Measurements from ENCODE around the gene ETV2. TPM values are rescaled to one million over a fixed set of nuclear protein-coding genes. Genes with fewer than 3 reads are reported as not detected.

Gene ETV2
- total RNA-seq, 2 experiments from 2014 or later: 0.58 to 0.59 TPM

DNA sequence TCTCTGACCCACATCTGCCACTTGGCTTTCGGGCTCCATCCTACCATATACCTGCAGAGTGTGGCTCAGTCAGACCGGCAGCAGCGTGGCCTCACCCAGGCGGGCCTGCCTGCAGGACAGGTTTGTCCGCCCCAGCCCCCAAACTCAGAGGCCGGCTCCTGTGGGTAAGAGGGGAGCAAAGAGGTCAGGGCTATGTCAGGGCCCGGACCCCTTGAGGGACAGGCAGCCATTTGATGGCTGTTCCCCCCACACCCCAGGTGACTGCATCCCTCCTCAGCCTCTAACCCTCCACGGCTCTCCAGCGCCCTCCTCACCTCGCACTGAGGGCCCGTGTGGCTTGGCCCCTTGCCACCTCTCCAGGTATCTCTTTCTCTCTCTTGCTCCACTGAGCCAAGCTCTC is 50.5 kb downstream of the ETV2 start:
- peaks cover 5% of the 10 kb centered on the region for H3K4me1 ChIP-seq (ENCODE audit: insufficient read depth, low read length)
- TF ChIP-seq CTCF (IDR thresholded peaks at IDR 0.05): no peak
- no peak overlapping the region for H3K27ac Mint-ChIP-seq
- intact Hi-C loops (cut with DNase I, micrococcal nuclease): loop anchor here (2.0 to 5.0 kb wide), 2 partner anchors 65 to 191 kb away; partner anchors contain the start of genes HSPB6 (in 2 of the 2) and PROSER3 (in 2 of the 2)
- H3K36me3 Mint-ChIP-seq (ENCODE audit: low read depth): no peaks in the 10 kb centered on the region
- no peak overlapping the region for H3K4me3 Mint-ChIP-seq
- H3K9me3 Mint-ChIP-seq: no peaks in the 10 kb centered on the region
- H3K9me3 ChIP-seq (ENCODE audit: control insufficient read depth in 1 of 2, insufficient read depth in 1 of 2, low read length in 2 of 2): no peaks in the 10 kb centered on the region
- ATAC-seq (ENCODE audit: poor library complexity) (no peak), DNase-seq (no peak)
- no peaks in the 10 kb centered on the region for H3K4me1 Mint-ChIP-seq (ENCODE audit: low read depth)
- no peak overlapping the region for H3K27ac ChIP-seq (ENCODE audit: low read depth in 1 of 2, low read length in 2 of 2)
- CTCF ChIA-PET: interaction anchor here (1.2 kb wide), 1 partner anchor 21 kb away, joined by 3 read pairs; no protein-coding TSS in a partner anchor
- POLR2A ChIA-PET: interaction anchor here (1.5 kb wide), 1 partner anchor 24 kb away, joined by 3 read pairs; no protein-coding TSS in a partner anchor
- H3K4me3 ChIP-seq (ENCODE audit: low read length): no peak overlapping the region
- no peaks in the 10 kb centered on the region for H3K27me3 ChIP-seq (ENCODE audit: control insufficient read depth in 1 of 2, insufficient read depth in 2 of 2, low read length in 2 of 2)
- H3K27me3 Mint-ChIP-seq: no peaks in the 10 kb centered on the region
- no peaks in the 10 kb centered on the region for H3K36me3 ChIP-seq (ENCODE audit: insufficient read depth, low read length)

- POLR2A ChIA-PET: interaction anchor here (1.2 to 1.5 kb wide), 2 partner anchors 9 to 22 kb away, joined by 3 to 4 read pairs; no protein-coding TSS in a partner anchor
- Mint-ChIP-seq H3K9me3 (no peaks in the 10 kb centered on the region), H3K4me1 (ENCODE audit: low read depth) (no peaks in the 10 kb centered on the region), H3K27me3 (no peaks in the 10 kb centered on the region), H3K4me3 (no peak overlapping the region), H3K27ac (no peak overlapping the region), H3K36me3 (ENCODE audit: low read depth) (no peaks in the 10 kb centered on the region)
- ATAC-seq (ENCODE audit: poor library complexity): no peak
- Histone ChIP-seq H3K27ac (ENCODE audit: low read depth in 1 of 2, low read length in 2 of 2) (no peak overlapping the region), H3K4me1 (ENCODE audit: insufficient read depth, low read length) (peaks cover 5% of the 10 kb centered on the region), H3K27me3 (ENCODE audit: control insufficient read depth in 1 of 2, insufficient read depth in 2 of 2, low read length in 2 of 2) (no peaks in the 10 kb centered on the region), H3K9me3 (ENCODE audit: control insufficient read depth in 1 of 2, insufficient read depth in 1 of 2, low read length in 2 of 2) (no peaks in the 10 kb centered on the region), H3K4me3 (ENCODE audit: low read length) (no peak overlapping the region), H3K36me3 (ENCODE audit: insufficient read depth, low read length) (no peaks in the 10 kb centered on the region)
- CTCF ChIA-PET: interaction anchor here (0.7 to 1.3 kb wide), 2 partner anchors 22 to 126 kb away, joined by 3 to 4 read pairs; no protein-coding TSS in a partner anchor
- intact Hi-C loops (cut with DNase I, micrococcal nuclease): loop anchor here (1.0 to 5.0 kb wide), 7 partner anchors 9 to 238 kb away; partner anchors contain the start of genes HSPB6 (in 2 of the 2) and PROSER3 (in 2 of the 2)
- TF ChIP-seq CTCF (IDR thresholded peaks at IDR 0.05): no peak
- DNase-seq: no peak
Observed at GRCh38 chr19:35693422-35693821, 51.9 kb downstream of the ETV2 start.

DNA sequence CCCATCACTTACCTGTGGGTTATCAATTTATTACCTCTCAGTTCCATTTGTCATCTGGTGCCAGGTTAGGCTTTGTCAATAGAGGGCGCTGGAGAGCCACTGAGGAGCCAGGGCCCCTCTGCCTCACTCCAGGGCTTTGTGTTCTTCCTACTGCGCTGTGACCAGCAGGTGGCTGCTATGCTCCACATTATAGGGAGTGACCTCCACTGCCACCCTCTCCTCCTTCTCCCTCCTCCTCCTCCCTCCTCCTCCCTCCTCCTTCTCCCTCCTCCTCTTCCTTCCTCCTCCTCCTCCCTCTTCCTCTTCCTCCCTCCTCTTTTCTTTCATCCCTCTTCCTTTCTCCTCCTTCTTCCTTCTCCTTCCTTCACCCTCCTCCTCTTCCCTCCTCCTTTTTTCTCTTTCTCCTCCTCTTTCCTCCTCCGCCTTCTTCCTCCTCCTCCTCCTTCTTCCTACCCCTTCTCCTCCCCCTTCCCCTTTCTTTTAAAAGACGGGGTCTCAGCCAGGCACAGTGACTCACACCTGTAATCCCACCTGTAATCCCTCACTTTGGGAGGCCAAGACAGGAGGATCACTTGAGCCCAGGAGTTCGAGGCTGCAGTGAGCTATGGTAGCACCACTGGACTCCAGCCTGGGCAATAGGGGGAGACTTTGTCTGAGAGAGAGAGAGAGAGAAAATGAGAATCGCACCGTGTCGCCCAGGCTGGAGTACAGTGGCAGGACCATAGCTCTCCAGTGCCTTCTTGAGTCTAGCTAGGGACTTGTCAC is 52.5 kb downstream of the ETV2 start:
- ChIA-PET CTCF (interaction anchor here (0.7 to 1.3 kb wide), 4 partner anchors 9 to 421 kb away, joined by 3 to 4 read pairs (median 4); partner anchors contain the start of gene TBCB), POLR2A (interaction anchor here (0.9 kb wide), 1 partner anchor 20 kb away, joined by 3 read pairs; no protein-coding TSS in a partner anchor)
- intact Hi-C loops (cut with DNase I, micrococcal nuclease): loop anchor here (1.0 to 5.0 kb wide), 8 partner anchors 8 to 237 kb away; partner anchors contain the start of genes HSPB6 (in 2 of the 2) and PROSER3 (in 2 of the 2)
- H3K36me3 ChIP-seq (ENCODE audit: insufficient read depth, low read length): no peaks in the 10 kb centered on the region
- no peak overlapping the region for H3K27ac Mint-ChIP-seq
- peak; percentile 100 for ATAC-seq (ENCODE audit: poor library complexity)
- H3K4me1 ChIP-seq (ENCODE audit: insufficient read depth, low read length): peaks cover 5% of the 10 kb centered on the region
- peak; percentile 97 for TF ChIP-seq CTCF (IDR thresholded peaks at IDR 0.05)
- no peaks in the 10 kb centered on the region for H3K4me1 Mint-ChIP-seq (ENCODE audit: low read depth)
- H3K36me3 Mint-ChIP-seq (ENCODE audit: low read depth): no peaks in the 10 kb centered on the region
- no peak overlapping the region for H3K4me3 Mint-ChIP-seq
- H3K9me3 ChIP-seq (ENCODE audit: control insufficient read depth in 1 of 2, insufficient read depth in 1 of 2, low read length in 2 of 2): no peaks in the 10 kb centered on the region
- peak; percentile 85 to 94 (median 89) for DNase-seq
- no peak overlapping the region for H3K27ac ChIP-seq (ENCODE audit: low read depth in 1 of 2, low read length in 2 of 2)
- no peaks in the 10 kb centered on the region for H3K27me3 ChIP-seq (ENCODE audit: control insufficient read depth in 1 of 2, insufficient read depth in 2 of 2, low read length in 2 of 2)
- H3K9me3 Mint-ChIP-seq: no peaks in the 10 kb centered on the region
- H3K4me3 ChIP-seq (ENCODE audit: low read length): no peak overlapping the region
- no peaks in the 10 kb centered on the region for H3K27me3 Mint-ChIP-seq

Other genes starting within 250 kb of the ETV2 start
- gene FFAR2, start 193.5 kb upstream of the ETV2 start, total RNA-seq: under 1 TPM in 1 of 2 experiments, not detected in 1; 0.41 TPM
- not detected for gene KRTDAP, start 151.3 kb upstream of the ETV2 start, total RNA-seq
- not detected for gene DMKN, start 128.1 kb upstream of the ETV2 start, total RNA-seq
- not detected for gene SBSN, start 113.4 kb upstream of the ETV2 start, total RNA-seq
- not detected for gene GAPDHS, start 108.3 kb upstream of the ETV2 start, total RNA-seq
- 10 to 100 TPM; 20.3 to 22.0 TPM for gene TMEM147, start 96.1 kb upstream of the ETV2 start, total RNA-seq
- not detected for gene ATP4A, start 78.1 kb upstream of the ETV2 start, total RNA-seq
- not detected for gene PMIS2, start 55.6 kb upstream of the ETV2 start, total RNA-seq
- 10 to 100 TPM; 28.4 to 29.9 TPM for gene HAUS5, start 29.0 kb upstream of the ETV2 start, total RNA-seq
- gene RBM42, start 12.7 kb upstream of the ETV2 start, total RNA-seq: 10 to 100 TPM; 45.7 to 48.8 TPM
- 100 to 1,000 TPM; 136 to 144 TPM for gene COX6B1, start 6.6 kb downstream of the ETV2 start, total RNA-seq
- under 1 TPM; 0.36 to 0.47 TPM for gene UPK1A, start 24.8 kb downstream of the ETV2 start, total RNA-seq
- 1 to 10 TPM; 2.2 to 3.3 TPM for gene ZBTB32, start 62.8 kb downstream of the ETV2 start, total RNA-seq
- gene KMT2B, start 76.3 kb downstream of the ETV2 start, total RNA-seq: 10 to 100 TPM; 59.4 to 59.7 TPM
- 10 to 100 TPM; 40.3 to 43.1 TPM for gene IGFLR1, start 100.7 kb downstream of the ETV2 start, total RNA-seq
- 10 to 100 TPM; 74.6 to 85.8 TPM for gene U2AF1L4, start 103.7 kb downstream of the ETV2 start, total RNA-seq
- gene PSENEN, start 103.9 kb downstream of the ETV2 start, total RNA-seq: 1 to 10 TPM; 7.3 to 9.4 TPM
- gene LIN37, start 106.8 kb downstream of the ETV2 start, total RNA-seq: 1 to 10 TPM; 4.8 to 6.0 TPM
- gene HSPB6, start 115.3 kb downstream of the ETV2 start, total RNA-seq: not detected
- gene PROSER3, start 116.4 kb downstream of the ETV2 start, total RNA-seq: 10 to 100 TPM; 19.4 to 22.6 TPM
- gene ARHGAP33, start 133.8 kb downstream of the ETV2 start, total RNA-seq: 10 to 100 TPM; 16.4 to 19.5 TPM
- gene PRODH2, start 171.1 kb downstream of the ETV2 start, total RNA-seq: not detected
- gene NPHS1, start 210.8 kb downstream of the ETV2 start, total RNA-seq: not detected
- gene KIRREL2, start 215.2 kb downstream of the ETV2 start, total RNA-seq: under 1 TPM in 1 of 2 experiments, not detected in 1; 0.14 TPM
- gene APLP1, start 226.8 kb downstream of the ETV2 start, total RNA-seq: not detected